GDM1 (cell line): Measurements from ENCODE around the gene TUBA1B.
"Not testable (repeated sequence)": the region's sequence is repeated elsewhere in the genome, so short reads cannot be mapped to it uniquely, and the experiment has no call there.

Experiments
- DNase-seq: peaks from one replicate; lab custom pipeline; 2025; lab: John Stamatoyannopoulos, UW

The TUBA1B gene

GRCh38 chr12:49131051-49131893 is at the start of gene TUBA1B:
TSS of gene TUBA1B (minus strand) at chr12:49131395. CDS start at chr12:49131300, 95 bp downstream.
- peak; percentile 95 for DNase-seq

- no peak for DNase-seq
Observed at GRCh38 chr12:49174218-49174617, 43.0 kb upstream of the TUBA1B start.

- DNase-seq: no peak
Observed at GRCh38 chr12:49170924-49171323, 39.7 kb upstream of the TUBA1B start.

- no peak for DNase-seq
Observed at GRCh38 chr12:49165114-49165513, 33.9 kb upstream of the TUBA1B start.

GRCh38 chr12:49161901-49162300 is 30.7 kb upstream of the TUBA1B start:
- not testable (repeated sequence) for DNase-seq

- DNase-seq: no peak
Observed at GRCh38 chr12:49161092-49161795, 30.0 kb upstream of the TUBA1B start.

GRCh38 chr12:49160399-49160798 is 29.2 kb upstream of the TUBA1B start:
- no peak for DNase-seq

- DNase-seq: no peak
Observed at GRCh38 chr12:49154221-49154620, 23.0 kb upstream of the TUBA1B start.

GRCh38 chr12:49147384-49147783 is 16.2 kb upstream of the TUBA1B start:
- no peak for DNase-seq

- no peak for DNase-seq
Observed at GRCh38 chr12:49146406-49146805, 15.2 kb upstream of the TUBA1B start.

GRCh38 chr12:49144384-49144783 is 13.2 kb upstream of the TUBA1B start:
- no peak for DNase-seq

GRCh38 chr12:49138999-49139398 is 7.8 kb upstream of the TUBA1B start:
- DNase-seq: no peak

GRCh38 chr12:49138587-49138986 is 7.4 kb upstream of the TUBA1B start:
- no peak for DNase-seq

- no peak for DNase-seq
Observed at GRCh38 chr12:49137476-49137875, 6.3 kb upstream of the TUBA1B start.

GRCh38 chr12:49136997-49137396 is 5.8 kb upstream of the TUBA1B start:
- not testable (repeated sequence) for DNase-seq

- no peak for DNase-seq
Observed at GRCh38 chr12:49133590-49133989, 2.4 kb upstream of the TUBA1B start.

- DNase-seq: no peak
Observed at GRCh38 chr12:49133014-49133413, 1.8 kb upstream of the TUBA1B start.

- DNase-seq: no peak
Observed at GRCh38 chr12:49131894-49132461, 783 bp upstream of the TUBA1B start.

GRCh38 chr12:49130151-49131050 is 794 bp downstream of the TUBA1B start:
- DNase-seq: peak; percentile 90

- DNase-seq: no peak
Observed at GRCh38 chr12:49129332-49130150, 1.7 kb downstream of the TUBA1B start.

GRCh38 chr12:49127971-49128370 is 3.2 kb downstream of the TUBA1B start:
- DNase-seq: not testable (repeated sequence)
